Anterior cingulate cortex (tissue), 58 donors: Measurements from ENCODE around the gene PEX11B.

Source experiments
- DNase-seq, 58 donors: peaks; one replicate each; lab custom pipeline; 2025; lab: John Stamatoyannopoulos, UW

Gene PEX11B, protein sequence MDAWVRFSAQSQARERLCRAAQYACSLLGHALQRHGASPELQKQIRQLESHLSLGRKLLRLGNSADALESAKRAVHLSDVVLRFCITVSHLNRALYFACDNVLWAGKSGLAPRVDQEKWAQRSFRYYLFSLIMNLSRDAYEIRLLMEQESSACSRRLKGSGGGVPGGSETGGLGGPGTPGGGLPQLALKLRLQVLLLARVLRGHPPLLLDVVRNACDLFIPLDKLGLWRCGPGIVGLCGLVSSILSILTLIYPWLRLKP

DNA sequence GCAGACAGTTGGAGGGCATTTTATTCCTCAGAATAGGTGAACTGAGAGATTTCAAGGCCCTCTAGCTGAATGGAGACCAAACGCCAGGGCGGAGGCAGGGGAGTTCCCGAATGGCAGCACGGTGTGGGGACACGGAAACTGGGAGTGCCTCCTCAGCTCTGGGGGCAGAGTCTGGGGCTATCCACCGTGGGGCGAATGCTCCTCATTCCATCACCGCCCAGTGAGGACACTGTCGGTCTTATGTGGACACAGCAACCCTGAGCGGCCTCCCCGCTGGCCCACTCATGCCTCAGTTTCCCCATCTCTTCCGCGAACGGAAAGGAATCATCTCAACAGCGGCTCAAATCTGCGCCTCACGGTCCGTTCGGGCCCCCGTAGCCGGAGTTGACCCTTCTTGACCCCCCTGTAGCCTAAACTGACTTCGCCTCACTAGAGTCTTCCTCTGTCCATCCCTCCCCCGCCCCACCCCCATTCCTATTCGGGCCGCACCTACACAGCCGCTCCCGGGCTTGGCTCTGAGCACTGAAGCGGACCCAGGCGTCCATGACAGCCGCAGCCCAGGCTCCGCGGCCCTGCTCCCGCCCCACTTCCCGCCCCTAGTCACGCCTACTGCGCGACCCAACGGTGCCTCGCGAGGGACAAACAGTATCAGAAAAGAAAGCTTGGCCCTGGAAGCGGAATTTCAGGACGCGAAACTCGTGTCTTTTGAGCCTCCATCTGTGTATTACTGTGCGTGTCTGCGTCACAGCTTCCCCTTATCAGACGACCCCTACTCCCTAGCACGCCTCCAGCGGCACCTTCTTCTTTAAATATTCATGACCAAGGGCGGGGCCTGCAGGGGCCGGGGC, at the start of gene PEX11B:
Gene PEX11B (minus strand): TSS at position 574 of the 848 bp plus-strand sequence. CDS start 29 bp downstream, at position 545.
- peak; percentile 58 to 99 (median 89) for DNase-seq

DNA sequence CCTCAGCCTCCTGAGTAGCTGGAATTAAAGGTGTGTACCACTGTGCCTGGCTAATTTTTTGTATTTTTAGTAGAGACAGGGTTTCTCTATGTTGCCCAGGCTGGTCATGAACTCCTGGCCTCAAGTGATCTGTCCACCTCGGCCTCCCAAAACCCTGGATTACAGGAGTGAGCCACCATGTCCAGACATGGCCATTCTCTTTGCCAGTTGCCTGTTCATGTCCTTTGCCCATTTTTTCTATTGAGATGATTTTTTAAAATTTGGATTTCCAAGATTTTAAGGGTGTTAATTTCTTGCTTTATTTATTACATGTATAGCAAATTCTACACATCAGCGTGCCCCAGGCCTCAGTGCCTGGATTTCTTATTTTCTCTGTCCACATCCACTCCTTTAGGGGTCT, 48.8 kb upstream of the PEX11B start:
- no peak for DNase-seq

DNA sequence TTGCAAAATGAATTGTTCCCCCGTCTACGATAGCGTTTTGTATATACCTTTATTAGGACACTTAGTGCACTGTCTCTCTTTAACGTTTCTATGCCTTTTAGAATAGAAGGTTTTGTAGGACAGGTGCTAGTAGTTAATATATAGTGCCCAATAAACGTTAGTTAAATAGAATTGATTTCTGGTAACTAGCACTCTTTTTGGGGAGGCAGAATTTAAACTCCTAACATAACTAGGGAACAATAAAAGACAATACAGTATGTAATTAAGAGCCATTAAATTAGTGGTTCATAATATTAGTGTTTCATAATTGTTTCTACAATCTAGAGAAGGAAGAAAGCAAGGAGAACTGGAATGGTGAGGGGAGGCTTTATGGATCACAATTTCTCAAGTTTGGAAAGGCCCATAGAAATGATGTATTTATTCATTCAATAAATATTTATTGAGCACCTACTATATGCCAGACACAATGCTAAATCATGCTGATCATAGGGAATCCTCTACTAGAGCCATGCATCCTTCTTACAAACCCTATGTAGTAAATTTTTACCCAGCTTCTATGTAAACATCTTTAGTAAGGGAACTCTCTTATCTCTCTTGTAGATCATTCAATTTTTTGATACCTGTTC, 46.7 kb upstream of the PEX11B start:
- DNase-seq = no peak

DNA sequence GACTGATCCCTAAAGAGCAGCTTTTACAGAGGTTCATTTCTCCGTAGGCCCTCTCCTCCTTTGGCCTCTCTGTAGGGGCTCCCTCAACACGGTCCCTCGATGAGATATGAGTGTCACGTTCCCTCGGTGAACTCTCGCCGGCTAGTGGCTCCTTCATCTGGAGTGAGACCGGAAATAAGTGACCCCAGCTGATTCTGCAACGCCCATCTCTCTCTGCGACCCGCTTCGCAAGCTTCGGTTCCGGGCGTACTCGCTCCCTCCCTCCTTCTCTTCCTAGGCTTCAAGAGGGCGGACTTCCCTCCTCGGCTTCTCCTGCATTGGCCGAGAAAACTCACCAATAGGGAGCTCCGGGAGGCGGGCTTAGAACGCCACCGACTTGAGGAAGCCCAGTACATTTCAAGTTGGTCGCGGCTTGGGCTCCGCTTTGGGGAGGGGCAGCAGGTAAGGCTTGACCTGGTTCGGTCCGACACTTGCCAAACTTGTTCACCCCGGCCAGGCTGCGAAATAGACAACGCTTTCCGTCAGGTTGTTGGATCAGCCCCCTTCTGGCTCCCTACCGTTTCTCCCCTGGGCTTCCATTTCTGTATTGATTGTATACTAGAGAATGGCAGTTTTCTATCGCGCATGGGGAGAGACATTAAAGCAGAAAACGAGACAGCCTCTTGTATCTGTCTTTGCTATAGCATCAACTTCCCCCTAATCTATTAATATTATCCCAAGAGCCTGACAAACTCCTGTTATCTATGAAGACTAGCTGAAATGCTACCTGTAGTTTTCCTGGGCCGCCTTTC, 46.0 kb upstream of the PEX11B start, which contains the start of the genes ANKRD34A and POLR3GL:
Gene ANKRD34A (minus strand): TSS at position 248 of the 791 bp plus-strand sequence. CDS start 2,816 bp downstream, outside the sequence.
Gene POLR3GL (plus strand): TSS at position 363 of the 791 bp plus-strand sequence. CDS start 10,176 bp downstream, outside the sequence.
- peak; percentile 66 to 98 (median 92) for DNase-seq

DNA sequence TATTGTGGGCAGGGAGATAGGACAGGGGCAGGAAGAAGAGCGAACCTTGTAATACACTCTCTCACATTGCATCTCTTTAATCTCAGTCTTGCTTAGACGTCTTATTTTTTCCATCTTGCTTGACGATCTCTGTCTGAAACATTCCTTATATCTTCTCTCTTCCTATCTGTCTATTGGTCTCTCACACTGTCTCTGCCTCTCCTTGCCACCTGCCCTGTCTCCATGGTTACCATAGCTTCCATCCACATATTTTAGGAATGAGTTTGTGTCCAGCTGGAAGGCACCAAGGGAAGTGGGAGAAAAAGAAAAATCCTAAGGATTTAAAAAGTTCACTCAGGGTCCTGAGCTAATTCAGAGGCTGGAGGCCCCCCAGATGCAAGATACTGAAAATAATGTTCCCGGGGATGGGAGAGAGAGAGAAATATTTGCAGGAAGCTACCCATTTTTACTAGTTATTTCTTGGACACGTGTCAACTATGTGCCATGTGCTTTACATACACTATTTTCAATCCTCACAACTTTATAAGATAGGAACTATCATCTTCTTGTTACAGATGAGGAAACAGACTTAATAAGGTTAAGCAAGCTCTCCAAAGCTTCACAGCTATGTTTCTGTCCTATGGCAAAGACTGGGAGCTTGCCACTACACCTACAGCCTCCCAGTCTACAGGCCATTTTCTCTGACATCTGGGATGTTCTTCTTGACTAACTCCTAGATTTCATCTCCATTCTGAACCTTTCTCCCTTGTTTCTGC, 44.9 kb upstream of the PEX11B start:
- peak in 14 of 58 donors; percentile 2 to 36 (median 9) for DNase-seq

DNA sequence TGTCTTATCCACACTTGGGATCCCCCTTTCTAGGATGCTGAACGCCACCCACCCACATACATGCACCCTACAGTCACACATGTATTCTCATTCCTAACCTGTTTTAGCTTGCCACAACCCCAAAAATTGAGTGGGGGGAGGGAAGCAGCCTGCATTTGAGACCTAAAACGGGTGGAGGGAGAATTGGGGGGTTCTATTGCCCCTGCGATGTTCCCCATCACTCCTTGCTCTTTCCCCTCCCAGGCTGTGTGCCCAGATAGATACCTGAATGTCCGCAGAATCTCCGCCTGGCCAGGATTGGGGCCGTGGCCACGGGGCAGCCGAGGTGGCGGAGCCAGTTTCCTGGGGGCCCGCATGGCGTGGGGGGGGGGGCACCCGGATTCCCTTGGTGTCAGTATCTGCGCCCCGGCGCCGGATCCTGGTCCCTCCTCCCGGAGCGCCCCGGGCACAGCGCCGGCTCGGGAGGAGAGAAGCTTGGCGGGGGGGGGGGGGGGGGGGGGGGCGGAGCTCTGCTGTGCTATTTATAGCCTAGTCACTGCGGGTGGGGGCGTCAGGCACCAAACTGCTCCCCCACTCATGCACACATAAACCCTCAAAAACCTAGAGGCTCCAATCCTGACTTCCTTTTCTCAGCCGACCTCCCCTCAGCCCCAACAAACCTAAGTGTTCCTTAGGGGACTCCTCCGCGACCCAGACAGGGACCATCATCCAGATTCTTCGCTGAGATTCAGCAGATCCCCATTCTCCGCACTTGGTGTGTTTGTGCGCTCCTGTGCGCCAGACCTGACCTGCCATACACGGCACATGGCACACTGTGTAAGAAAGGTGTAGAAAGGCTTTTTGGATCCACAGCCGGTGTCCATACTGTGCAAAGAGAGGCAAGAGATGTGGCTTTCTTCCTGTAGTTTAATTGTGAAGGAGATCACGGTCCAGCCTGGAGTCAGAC, 43.9 kb upstream of the PEX11B start:
- DNase-seq = peak in 56 of 58 donors; percentile 18 to 85 (median 72)

DNA sequence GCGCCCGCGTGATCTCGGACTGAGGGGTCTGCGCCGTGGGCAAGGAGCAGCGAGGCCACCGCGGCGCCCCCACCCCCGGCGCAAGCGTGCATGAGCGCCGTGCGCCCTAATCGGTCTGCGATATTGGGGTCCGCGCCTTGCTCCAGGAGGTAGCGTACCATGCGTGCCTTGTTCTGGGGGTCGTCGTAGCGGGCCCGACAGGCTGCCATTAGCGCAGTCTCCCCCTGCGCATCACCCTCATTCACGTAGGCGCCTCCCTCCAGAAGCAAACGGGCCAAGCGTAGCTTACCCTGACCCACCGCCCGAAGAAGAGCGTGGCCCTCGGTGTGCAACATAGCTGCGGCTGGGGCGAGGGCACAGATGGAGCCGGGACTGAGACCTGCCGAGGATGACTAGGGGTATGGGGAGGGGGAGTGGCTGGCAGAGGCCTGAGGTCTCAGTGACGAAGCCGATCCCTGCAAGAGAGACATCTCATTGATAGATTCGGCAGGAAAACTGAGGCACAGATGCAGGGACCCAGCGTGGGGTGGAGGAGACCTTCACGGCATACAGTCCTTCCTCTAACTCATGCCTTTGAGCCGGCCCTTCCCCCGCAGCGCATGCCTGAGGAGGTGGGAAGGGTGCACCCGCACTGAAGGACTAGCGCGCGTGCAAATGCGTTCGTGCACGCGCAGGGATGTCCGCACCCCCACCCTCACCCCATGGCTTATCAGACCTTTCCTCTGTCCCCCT, 43.1 kb upstream of the PEX11B start:
- DNase-seq = peak in 55 of 58 donors; percentile 16 to 79 (median 50)

DNA sequence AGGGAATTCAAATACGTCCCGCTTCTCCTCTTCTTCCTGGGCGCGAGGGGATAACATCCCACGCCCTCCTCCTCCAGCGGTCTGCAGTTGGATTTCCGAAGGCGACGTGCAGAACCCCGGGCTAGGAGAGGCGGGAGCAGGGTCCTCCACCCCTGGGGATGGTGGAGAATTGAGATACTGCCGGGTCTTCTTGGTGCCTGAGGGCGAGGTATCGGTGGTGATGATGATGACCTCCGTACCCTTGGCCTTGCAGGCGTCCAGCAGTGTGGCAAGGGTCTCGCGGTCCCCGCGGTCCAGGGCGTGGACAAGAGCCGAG, 42.5 kb upstream of the PEX11B start:
- DNase-seq = peak in 3 of 58 donors; percentile 23 to 31 (median 25)

DNA sequence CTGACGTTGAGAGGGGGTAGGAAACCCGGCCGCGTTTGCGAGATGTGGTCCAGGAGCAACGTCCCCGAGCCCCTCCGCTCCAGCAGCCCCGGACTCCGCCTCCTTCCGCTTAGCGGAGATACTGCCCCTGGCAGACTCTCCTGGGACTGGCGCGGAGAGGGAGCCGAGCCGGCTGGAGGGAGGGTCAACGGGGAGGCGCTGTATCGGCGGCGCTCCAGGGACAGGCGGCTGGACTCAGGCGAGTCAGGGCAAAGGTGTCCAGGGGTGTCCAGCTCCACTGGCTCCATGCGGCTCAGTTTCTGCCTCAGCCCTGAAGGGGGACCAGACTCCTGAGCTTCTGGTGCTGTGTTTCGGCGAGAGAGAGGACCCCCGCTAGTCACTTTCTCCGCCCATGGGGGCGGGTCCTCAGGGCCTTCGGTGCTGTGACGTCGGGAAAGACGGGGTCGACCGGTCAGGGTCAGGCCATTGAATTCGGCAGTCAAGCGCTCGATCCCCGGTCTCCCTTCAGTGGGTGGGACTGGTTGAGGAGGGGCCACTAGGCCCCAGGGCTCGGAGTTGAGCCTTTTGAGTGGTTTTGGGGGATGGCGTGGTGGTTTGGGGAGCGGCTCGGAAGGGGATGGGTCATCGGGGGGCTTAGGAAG, 42.1 kb upstream of the PEX11B start:
- DNase-seq = peak in 54 of 58 donors; percentile 7 to 83 (median 70)

DNA sequence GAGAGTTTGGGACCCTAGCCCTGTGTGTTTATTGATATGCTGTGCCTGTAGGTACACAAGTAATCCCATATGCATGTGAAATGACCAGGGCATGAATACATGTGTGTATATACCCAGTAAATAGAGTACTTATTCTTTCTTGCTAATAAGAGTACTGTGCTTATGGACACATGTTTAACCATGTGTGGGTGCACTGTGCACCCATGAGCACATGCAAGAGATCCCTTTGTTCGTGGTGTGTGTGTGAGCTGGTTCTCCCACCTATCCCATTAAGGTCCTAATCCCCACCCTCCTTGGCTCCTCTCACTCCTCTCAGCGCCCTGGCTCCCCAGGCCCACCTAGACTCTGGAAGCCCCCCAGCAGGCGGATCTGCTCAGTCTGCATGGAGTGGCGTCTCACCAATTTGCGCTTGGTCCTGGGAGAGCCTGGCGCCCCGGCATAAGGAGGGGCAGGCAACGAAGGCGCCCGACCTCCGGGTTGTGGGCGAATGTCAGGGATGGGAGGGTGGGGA, 41.5 kb upstream of the PEX11B start:
- DNase-seq = no peak

DNA sequence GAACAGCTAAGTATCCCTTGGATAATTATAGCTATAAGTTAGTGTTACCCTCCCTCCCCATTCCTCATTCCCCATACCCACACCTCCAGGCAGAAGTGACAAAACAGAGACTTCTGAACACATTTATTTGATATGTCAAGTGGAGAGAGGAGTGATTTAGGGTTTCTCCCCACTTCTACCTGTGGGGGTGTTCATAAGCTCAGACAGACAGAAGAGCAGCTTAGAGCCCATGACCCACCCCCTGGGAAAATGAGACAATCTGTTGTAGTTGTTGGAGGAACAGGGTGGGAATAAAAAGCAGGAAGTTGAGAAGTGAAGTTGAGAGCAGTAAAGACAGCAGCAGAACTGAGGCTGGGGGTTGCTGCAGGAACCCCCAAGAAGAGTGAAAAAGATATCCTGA, 40.8 kb upstream of the PEX11B start:
- DNase-seq = no peak

DNA sequence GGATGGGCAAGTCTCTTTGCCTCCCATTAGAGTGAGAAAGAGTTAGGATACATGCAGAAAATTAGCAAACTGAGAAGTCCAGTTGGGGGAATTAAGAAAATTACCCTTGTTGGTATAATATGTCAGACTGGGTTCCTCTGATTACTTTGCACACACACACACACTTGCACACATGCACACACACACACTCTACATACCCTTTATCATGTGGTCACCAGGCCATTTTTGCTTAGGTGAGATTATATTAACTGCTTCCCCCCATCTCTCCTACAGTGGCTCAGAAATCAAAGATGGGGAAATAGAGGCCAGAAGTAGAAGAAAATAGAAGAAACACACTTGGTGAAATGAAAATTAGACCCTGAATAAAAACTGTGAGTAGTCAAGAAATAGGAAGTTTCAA, 40.2 kb upstream of the PEX11B start:
- no peak for DNase-seq

DNA sequence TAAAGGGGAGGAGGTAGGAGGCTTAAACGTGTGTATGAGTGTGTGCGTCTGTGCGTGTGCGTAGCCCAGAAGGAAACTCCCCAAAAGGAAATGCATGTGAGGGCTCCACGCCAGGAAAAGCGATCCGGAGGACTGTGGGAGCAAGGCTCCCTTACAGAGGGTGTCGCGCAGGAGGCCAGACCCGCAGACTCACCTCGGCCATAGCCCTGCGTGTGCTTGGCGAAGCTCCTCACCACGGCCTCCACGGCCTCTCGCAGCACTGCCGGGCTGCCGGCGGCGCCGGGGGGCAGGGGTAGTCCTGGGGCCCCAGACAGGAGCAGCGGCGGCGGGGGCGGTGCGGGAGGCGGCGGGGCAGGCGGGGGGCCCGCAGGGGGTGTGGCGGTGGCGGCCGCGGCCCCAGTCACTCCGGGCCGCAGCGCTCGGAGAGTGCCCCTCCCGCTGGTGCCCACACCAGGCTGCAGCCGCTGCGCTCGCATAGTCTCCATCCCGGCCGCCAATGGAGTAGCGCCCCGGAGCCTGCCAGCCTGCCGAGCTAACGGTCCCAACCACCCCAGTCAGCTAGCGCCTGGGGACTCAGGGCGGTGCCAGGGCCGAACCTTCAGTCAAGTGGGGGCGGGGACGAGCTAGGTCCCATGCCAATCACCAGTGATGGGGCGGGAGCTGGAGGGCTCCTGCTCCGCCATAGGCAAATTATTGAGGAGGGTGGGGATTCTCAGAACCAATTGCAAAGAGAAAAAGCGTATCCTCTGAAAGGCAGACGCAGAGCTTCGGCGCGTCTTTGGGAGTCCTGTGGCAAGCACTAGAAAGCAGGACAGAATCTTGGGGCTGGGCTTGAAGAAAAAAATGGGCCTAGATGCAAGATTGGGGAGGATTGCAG, 39.2 kb upstream of the PEX11B start, which contains the start of gene LIX1L:
Gene LIX1L (minus strand): TSS at position 575 of the 877 bp plus-strand sequence. CDS start 90 bp downstream, at position 485.
- peak; percentile 62 to 98 (median 96) for DNase-seq

DNA sequence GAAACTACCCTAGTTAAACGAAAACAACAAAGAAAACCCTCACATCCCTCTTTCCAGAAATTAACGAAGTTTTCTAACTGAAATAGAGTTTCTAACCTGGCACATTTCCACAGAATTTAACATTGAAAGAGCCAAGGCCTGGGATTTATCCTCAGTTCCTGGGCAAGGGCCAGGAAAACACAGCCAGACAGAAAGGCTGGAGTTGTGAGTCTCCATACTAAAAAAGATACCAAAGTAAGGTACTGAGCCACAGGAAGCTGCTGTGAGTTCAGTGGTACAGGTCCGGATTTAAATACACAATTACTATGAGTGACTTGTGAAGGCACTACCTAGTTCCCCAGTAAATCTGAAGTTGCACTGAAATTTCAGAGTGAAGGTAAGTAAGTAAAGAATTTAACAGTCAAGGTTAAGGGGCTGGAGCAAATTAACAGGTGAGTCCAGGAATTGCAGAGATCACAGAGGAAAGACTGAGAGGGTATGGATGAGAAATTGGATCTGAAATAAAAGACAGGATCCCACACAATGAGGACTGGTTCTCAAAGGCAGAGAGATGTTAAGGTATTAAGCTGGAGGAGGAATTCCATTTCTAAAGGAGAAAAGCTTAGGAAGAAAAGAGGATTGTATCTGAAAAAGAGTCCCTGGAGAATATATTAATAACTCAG, 38.4 kb upstream of the PEX11B start:
- DNase-seq = peak in 14 of 58 donors; percentile 4 to 28 (median 10)

DNA sequence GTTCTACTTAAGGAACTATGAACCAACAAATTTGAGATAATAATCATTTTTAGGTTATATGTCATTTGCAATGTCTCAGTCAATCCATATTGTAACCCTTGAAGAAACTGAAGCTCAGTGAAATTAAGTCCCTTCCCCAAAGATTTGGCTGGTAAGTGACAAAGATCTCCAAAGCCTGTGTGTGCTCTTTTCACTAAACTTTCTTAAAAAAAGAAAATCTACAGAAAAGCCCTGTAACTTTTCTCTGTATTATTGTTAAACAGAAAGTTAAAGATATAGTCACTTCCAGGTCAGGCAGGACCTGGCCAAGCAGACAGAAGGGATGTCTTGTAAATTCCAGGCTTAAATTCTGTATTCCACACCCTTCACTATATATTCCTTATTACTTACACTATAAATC, 37.8 kb upstream of the PEX11B start:
- DNase-seq = no peak
